ENCODE data around the gene NUP214. TPM values are rescaled to one million over a fixed set of nuclear protein-coding genes. Genes with fewer than 3 reads are reported as not detected.

Gene NUP214
- polyA plus RNA-seq, 4 donors = 44.5 to 61.3 (median 50.6) TPM

Other genes starting within 250 kb of the NUP214 start
- gene QRFP, start 228.8 kb upstream of the NUP214 start, polyA plus RNA-seq (ENCODE audit: insufficient read length in 4 of 4) = under 1 TPM; 0.27 to 0.38 (median 0.30) TPM
- gene FIBCD1, start 186.3 kb upstream of the NUP214 start, polyA plus RNA-seq (ENCODE audit: insufficient read length in 4 of 4) = under 1 TPM; 0.17 to 0.60 (median 0.37) TPM
- 10 to 100 TPM; 20.1 to 31.2 (median 25.5) TPM for gene LAMC3, start 116.4 kb upstream of the NUP214 start, polyA plus RNA-seq (ENCODE audit: insufficient read length in 4 of 4)
- gene AIF1L, start 29.1 kb upstream of the NUP214 start, polyA plus RNA-seq (ENCODE audit: insufficient read length in 4 of 4) = 100 to 1,000 TPM; 374 to 426 (median 388) TPM
- gene FAM78A, start 150.9 kb downstream of the NUP214 start, polyA plus RNA-seq (ENCODE audit: insufficient read length in 4 of 4) = 1 to 10 TPM; 2.8 to 3.2 (median 3.1) TPM
- 1 to 10 TPM; 1.9 to 3.5 (median 2.4) TPM for gene PLPP7, start 164.1 kb downstream of the NUP214 start, polyA plus RNA-seq (ENCODE audit: insufficient read length in 4 of 4)